Endodermal cell (in vitro differentiated cells): ENCODE results near the gene SCN9A. TPM values are rescaled to one million over a fixed set of nuclear protein-coding genes. Genes with fewer than 3 reads are reported as not detected.

Experiments used
- DNase-seq: peaks from one replicate; pipeline ENCODE4 v3.0.0-alpha.2; 2017
- H3K27ac ChIP-seq: 2 replicates; pipeline ENCODE4 v1.5.1; 2013; ENCODE audit warnings: mild to moderate bottlenecking, low read depth, low read length, moderate library complexity
- H3K27me3 ChIP-seq: 2 replicates; pipeline ENCODE4 v1.6.1; 2013; ENCODE audit warnings: mild to moderate bottlenecking, low read length, moderate library complexity; ENCODE audit not compliant: insufficient read depth, control insufficient read depth, poor library complexity, severe bottlenecking
- H3K36me3 ChIP-seq: 2 replicates; pipeline ENCODE4 v1.7.0; 2013; ENCODE audit warnings: mild to moderate bottlenecking, low read length, moderate library complexity; ENCODE audit not compliant: control insufficient read depth, insufficient read depth
- H3K4me1 ChIP-seq: one replicate; pipeline ENCODE4 v1.7.0; 2013; ENCODE audit warnings: low read length; ENCODE audit not compliant: control insufficient read depth, insufficient read depth
- H3K4me3 ChIP-seq: 2 replicates; pipeline ENCODE4 v1.5.1; 2013; ENCODE audit warnings: mild to moderate bottlenecking, low read length, moderate library complexity
- H3K9ac ChIP-seq: 2 replicates; pipeline ENCODE4 v1.6.1; 2013; ENCODE audit warnings: mild to moderate bottlenecking, low read length, moderate library complexity; ENCODE audit not compliant: poor library complexity, severe bottlenecking; ENCODE audit errors: extremely low read depth
- H3K9me3 ChIP-seq: 2 replicates; pipeline ENCODE4 v1.6.1; 2013; ENCODE audit warnings: mild to moderate bottlenecking, low read length, moderate library complexity; ENCODE audit not compliant: control insufficient read depth
- H3K27ac Mint-ChIP-seq: 2 replicates; pipeline ENCODE4 v1.8.0; 2020; ENCODE audit warnings: mixed read lengths
- H3K27me3 Mint-ChIP-seq: 2 replicates; pipeline ENCODE4 v1.8.0; 2021; ENCODE audit warnings: mild to moderate bottlenecking, mixed read lengths; ENCODE audit not compliant: insufficient read depth
- H3K36me3 Mint-ChIP-seq: 2 replicates; pipeline ENCODE4 v1.8.0; 2020; ENCODE audit warnings: low read depth, mixed read lengths
- H3K4me1 Mint-ChIP-seq: 2 replicates; pipeline ENCODE4 v1.8.0; 2020; ENCODE audit warnings: mixed read lengths
- H3K4me3 Mint-ChIP-seq: 2 replicates; pipeline ENCODE4 v1.8.0; 2020; ENCODE audit warnings: mild to moderate bottlenecking, moderate library complexity, mixed read lengths
- H3K9me3 Mint-ChIP-seq: 2 replicates; pipeline ENCODE4 v1.8.0; 2020; ENCODE audit warnings: mild to moderate bottlenecking, mixed read lengths
- CTCF ChIP-seq: fragments of 200-600 bp; sonication (generic); conservative IDR thresholded peaks from 2 replicates; pipeline ENCODE4 v1.5.0; 2021; ENCODE audit warnings: antibody characterized with exemption, mild to moderate bottlenecking
- WGBS, 2 experiments: methylation state at CpG; one replicate each; pipeline versions ENCODE4 v1.1.5 to v1.1.7; 2013; ENCODE audit warnings: missing lambda C conversion rate in 2 of 2, mixed read lengths in 1 of 2; ENCODE audit not compliant: insufficient coverage in 1 of 2, insufficient read length in 1 of 2; 5-methylcytosine and 5-hydroxymethylcytosine counted together
- total RNA-seq, 2 donors: library from RNA; stranded (reverse); fragmentation: NEBNext Ultra II Directional in 1 of 2; extraction: Animal tissue kit (Norgen Biotek cat#: 25700) in 1 of 2; gene quantifications; 2 replicates in 1 of 2; 3 replicates in 1 of 2; pipeline ENCODE4 v1.2.1, GENCODE V29; 2021

SCN9A gene
- total RNA-seq, 2 donors from 2014 or later, result 0.13 to 0.35 TPM

- no peak overlapping the region for H3K27ac Mint-ChIP-seq
- peaks cover 14% of the 10 kb centered on the region for H3K4me1 Mint-ChIP-seq
- TF ChIP-seq CTCF, result no peak
- H3K4me3 Mint-ChIP-seq, result no peak overlapping the region
- Histone ChIP-seq H3K27ac (no peak overlapping the region), H3K9ac (no peak overlapping the region), H3K36me3 (no peaks in the 10 kb centered on the region), H3K9me3 (no peaks in the 10 kb centered on the region), H3K4me1 (no peaks in the 10 kb centered on the region), H3K27me3 (peaks cover 86% of the 10 kb centered on the region), H3K4me3 (no peak overlapping the region)
- 48 to 49% methylated on average over 2 of the region's 2 CpGs for WGBS, 2 experiments
- H3K36me3 Mint-ChIP-seq, result no peaks in the 10 kb centered on the region
- no peaks in the 10 kb centered on the region for H3K9me3 Mint-ChIP-seq
- peaks cover 67% of the 10 kb centered on the region for H3K27me3 Mint-ChIP-seq
- no peak for DNase-seq
Measured at GRCh38 chr2:166373105-166373504, 2.6 kb downstream of the SCN9A start.

GRCh38 chr2:166372046-166372445, 3.7 kb downstream of the SCN9A start:
- Mint-ChIP-seq H3K27me3 (peaks cover 67% of the 10 kb centered on the region), H3K27ac (no peak overlapping the region), H3K9me3 (no peaks in the 10 kb centered on the region), H3K4me3 (no peak overlapping the region), H3K4me1 (peaks cover 14% of the 10 kb centered on the region), H3K36me3 (no peaks in the 10 kb centered on the region)
- no peak for TF ChIP-seq CTCF
- Histone ChIP-seq H3K27ac (no peak overlapping the region), H3K4me1 (no peaks in the 10 kb centered on the region), H3K9ac (no peak overlapping the region), H3K27me3 (peaks cover 86% of the 10 kb centered on the region), H3K9me3 (no peaks in the 10 kb centered on the region), H3K4me3 (no peak overlapping the region), H3K36me3 (no peaks in the 10 kb centered on the region)
- 86% methylated on average over 2 of the region's 2 CpGs; no CpG with 5 or more reads in 1 of the 2 experiments for WGBS, 2 experiments
- no peak for DNase-seq

GRCh38 chr2:166365803-166366420, 9.8 kb downstream of the SCN9A start:
- Mint-ChIP-seq H3K27me3 (peaks cover 67% of the 10 kb centered on the region), H3K4me1 (no peaks in the 10 kb centered on the region), H3K36me3 (no peaks in the 10 kb centered on the region), H3K9me3 (no peaks in the 10 kb centered on the region), H3K4me3 (no peak overlapping the region), H3K27ac (no peak overlapping the region)
- no peak overlapping the region for H3K27ac ChIP-seq
- peaks cover 76% of the 10 kb centered on the region for H3K27me3 ChIP-seq
- no peak for TF ChIP-seq CTCF
- H3K4me1 ChIP-seq, result no peaks in the 10 kb centered on the region
- H3K4me3 ChIP-seq, result no peak overlapping the region
- WGBS, 2 experiments, result 86 to 93% methylated on average over 2 to 6 of the region's 6 CpGs
- H3K36me3 ChIP-seq, result no peaks in the 10 kb centered on the region
- no peaks in the 10 kb centered on the region for H3K9me3 ChIP-seq
- H3K9ac ChIP-seq, result no peak overlapping the region
- DNase-seq, result no peak
